Umbilical cord (tissue), 2 donors: ENCODE results near the gene LCN12. TPM values are rescaled to one million over a fixed set of nuclear protein-coding genes. Genes with fewer than 3 reads are reported as not detected.

Source experiments
- DNase-seq: peaks from one replicate; pipeline ENCODE4 v3.0.0-alpha.2; 2015; ENCODE audit warnings: low spot score
- total RNA-seq: library from RNA; depleted of rRNA; stranded (reverse); fragments of >200 nt; gene quantifications from one replicate; pipeline ENCODE4 v1.2.3, GENCODE V29; 2014; ENCODE audit warnings: low replicate concordance; ENCODE audit not compliant: insufficient read depth

LCN12 gene
- total RNA-seq, 1 donor from 2014 or later, result not detected

DNA sequence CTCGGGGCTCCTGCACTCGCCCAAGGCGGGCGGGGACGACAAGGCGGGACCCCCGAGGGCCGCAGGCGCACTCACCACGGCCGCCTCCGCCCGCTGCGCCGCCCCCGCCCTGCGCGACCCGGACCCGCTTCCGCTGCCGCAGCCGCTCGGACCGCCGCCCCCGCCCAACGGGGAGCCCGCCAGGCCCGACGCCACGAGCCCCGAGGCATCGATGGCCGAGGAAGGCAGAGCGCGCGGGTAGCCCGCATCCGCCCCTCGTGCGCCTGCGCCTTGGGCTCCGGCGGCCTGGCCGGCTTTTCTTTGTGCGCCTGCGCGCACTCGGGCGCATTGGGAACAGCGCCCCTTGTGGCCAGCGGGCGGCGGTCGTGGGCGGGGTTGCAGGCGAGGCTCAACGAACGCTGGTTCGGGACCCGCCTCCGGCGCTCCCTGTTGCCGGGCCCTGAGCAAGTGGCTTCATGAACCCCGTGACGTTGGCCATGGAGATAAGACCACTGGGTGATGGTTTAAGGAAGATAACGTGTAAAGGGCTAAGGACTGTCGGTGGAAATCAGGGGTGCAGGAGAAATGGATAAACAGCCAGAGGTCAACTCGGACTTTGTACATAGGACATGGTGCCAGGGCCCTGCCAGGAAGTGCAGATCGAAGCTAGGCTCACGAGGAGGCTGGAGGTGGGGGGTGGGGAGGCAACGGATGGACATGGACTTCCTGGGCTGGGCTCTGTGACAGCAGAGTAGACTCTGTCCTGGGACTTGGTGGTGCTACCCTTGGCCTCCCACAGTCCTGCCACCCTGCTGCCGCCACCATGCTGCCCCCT is 7.3 kb upstream of the LCN12 start, which contains the start of the genes C8G and FBXW5:
TSS of gene C8G (plus strand) at position 725 of the 814 bp plus-strand sequence. CDS start at position 803, 78 bp downstream.
TSS of gene FBXW5 (minus strand) at position 220 of the 814 bp plus-strand sequence. CDS start 655 bp downstream, outside the sequence.
- peak; percentile 97 for DNase-seq

DNA sequence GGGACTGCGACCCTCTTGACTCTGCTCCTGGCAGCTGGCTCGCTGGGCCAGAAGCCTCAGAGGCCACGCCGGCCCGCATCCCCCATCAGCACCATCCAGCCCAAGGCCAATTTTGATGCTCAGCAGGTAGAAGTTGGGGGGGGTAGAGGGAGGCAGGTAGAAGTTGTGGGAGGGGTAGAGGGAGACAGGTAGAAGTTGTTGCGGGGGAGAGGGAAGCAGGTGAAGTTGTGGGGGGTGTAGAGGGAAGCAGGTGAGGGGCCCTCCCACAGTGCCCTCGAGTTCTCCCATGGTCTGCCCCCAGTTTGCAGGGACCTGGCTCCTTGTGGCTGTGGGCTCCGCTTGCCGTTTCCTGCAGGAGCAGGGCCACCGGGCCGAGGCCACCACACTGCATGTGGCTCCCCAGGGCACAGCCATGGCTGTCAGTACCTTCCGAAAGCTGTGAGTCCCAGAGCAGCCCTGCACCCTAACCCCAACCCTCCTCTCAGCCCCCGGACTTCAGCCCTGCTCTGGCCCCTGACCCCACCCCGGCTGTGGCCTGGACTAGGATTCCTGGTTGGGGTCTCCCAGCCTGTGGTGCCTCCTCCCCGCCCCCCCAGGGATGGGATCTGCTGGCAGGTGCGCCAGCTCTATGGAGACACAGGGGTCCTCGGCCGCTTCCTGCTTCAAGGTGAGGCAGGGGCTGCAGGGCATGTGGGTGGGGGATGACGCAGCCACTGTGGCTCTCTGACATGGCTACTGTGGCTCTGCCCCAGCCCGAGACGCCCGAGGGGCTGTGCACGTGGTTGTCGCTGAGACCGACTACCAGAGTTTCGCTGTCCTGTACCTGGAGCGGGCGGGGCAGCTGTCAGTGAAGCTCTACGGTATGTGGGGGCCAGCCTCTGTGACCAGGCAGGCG is 6.5 kb upstream of the LCN12 start:
- no peak for DNase-seq

DNA sequence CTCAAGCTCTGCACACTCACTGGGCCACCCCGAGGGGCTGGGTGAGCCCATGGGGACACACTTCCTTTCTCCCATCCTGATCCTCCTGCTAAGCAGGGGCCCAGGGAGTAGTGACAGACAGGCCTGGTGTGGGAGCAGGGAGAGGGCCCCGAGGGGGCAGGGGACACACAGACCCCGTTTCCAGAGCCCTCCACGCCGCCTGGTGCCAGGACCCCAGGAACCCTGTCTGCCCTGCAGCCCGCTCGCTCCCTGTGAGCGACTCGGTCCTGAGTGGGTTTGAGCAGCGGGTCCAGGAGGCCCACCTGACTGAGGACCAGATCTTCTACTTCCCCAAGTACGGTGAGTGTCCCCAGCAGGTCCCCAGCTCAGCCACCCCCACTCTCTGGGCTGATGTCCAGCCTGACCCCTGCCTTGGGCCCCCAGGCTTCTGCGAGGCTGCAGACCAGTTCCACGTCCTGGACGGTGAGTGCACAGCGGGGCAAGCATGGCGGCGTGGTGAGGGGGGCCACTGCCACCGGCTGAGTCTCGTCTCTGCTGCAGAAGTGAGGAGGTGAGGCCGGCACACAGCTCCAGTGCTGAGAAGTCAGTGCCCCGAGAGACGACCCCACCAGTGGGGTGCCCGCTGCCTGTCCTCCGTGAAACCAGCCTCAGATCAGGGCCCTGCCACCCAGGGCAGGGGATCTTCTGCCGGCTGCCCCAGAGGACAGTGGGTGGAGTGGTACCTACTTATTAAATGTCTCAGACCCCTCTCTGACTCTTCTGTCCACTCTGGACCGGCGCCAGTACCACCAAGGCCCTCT is 5.6 kb upstream of the LCN12 start:
- no peak for DNase-seq

DNA sequence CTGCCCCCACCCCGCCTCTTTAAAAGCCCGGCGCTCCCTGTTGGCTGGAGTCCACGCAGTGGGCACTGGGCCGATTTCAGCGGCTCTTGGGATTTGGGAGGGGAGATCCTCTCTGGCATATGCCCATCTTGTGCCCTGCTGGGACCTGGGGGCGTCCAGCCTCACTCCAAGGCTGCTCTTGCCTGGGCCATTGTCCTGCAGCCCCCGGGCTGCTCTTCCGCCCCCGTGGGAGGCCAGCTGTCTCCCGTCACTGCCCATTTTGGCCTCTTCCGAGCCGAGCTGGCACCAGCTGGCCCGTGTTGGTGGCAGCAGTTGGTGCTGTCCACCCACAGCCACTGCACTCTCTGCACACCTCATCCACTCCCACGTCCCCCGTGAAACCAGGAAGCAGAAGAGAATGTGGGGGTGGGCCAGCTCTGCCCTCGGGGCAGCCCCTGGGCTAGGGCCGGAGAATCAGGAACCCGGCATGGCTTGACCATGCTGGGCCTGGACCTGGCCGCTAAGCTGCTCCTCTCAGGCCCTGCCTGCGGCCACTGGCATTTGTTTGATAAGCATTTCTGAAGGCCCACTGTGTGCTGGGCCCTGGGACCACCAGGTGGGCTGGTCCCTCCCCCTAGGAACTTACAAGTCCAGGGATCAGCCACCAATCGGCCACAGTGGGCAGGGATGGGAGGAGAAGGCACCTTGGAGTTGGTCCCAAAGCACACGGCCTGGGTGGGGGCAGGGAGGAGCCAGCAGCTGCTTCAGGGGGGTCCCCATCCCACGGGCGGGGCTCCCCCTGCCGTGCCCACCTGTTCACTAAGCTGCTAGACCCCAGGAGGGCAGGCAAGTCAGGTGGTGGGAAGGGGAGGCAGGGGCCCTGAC is 4.8 kb upstream of the LCN12 start:
- no peak for DNase-seq

DNA sequence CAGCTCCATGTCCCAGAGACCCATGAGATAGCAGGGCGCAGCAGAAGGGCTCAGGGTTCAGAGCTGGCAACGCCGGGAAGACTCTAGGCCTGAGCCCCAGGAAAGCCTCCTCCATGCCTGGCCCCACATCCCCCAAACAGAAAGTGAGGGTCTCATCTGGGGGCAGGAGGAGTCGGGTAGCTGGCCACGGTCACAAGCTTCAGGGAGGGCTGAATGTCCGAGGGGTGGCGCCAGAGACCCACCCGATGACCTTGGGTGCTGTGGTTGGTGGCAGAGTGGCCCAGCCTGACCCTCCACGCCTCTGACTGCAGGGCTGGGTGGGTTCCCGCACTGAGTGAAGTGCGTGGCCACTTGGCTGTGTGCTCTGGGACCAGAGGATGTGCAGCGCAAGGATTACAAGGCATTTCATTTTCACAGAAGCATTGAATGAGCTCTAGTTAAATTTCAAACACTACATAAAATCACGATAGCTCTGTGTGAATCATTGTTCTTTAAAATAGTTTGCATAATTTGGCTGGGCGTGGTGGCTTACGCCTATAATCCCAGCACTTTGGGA is 4.0 kb upstream of the LCN12 start:
- DNase-seq, result peak; percentile 46

DNA sequence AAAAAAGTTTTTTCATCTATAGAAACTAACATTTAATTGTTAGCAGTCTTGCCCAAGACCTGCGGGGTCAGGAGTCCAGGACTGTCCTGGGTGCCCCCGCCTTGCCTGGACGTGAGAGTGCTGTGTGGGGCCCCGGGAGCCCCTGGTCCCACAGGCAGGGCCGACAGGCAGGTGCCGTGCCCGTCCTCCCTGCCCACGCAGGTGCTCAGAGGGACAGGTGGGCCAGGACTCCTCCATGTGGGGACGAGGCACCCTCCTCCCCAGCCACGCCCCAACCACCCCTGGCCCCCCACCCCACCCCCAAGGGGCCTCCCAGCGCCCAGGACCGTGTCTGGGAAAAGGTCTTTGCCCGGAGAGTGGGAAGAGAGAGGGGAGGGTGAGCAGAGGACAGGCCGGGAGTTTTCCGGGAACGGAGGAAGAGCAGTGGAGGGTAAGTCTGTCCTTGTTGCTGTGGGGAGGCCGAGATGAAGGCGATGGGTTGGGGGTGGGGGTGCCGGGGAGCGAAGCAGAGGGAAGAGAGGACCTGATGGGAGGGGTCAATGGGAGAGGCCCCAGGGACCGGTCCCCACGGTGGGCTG is 2.7 kb upstream of the LCN12 start:
- no peak for DNase-seq

DNA sequence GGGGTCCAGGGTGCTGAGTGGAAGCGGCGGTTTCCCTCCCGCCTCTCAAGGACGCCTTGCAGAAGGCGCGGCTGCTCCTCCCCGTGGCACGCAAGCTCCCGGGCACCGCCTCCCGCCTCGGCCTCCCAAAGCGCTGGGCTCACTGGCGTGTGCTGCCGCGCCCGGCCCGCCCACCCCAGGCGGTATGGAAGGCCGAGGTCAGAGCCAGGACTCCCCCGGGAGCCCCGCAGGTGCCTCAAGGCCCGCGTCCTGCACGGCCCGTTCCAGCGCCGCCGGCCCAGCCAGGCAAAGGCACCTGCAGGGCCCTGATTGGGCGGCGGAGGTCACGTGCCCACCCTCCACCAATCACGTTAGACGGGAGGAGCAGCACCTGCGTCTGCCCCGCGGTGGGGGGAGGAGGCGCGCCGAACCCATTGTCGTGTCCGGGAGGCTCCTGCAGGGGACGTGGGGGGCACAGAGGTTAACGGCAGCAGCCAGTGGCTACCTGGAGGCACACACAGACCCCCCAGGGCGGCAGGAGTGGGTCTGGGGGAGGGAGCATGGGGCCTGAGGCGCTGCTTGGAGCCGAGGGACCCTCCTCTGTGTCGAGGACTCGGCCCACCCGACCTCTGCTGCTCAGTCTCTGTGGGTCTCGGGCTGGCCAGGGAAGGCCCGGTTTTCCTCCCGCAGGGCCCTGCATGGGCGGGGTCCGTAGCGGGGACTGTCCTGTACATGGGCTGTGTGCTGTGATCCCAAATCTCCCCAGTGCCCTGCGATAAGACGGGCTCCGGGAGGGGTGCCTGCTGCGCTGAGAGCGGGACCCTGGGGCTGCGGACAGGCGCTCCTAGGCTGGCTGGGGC is 2.0 kb upstream of the LCN12 start:
- DNase-seq, result peak; percentile 92

DNA sequence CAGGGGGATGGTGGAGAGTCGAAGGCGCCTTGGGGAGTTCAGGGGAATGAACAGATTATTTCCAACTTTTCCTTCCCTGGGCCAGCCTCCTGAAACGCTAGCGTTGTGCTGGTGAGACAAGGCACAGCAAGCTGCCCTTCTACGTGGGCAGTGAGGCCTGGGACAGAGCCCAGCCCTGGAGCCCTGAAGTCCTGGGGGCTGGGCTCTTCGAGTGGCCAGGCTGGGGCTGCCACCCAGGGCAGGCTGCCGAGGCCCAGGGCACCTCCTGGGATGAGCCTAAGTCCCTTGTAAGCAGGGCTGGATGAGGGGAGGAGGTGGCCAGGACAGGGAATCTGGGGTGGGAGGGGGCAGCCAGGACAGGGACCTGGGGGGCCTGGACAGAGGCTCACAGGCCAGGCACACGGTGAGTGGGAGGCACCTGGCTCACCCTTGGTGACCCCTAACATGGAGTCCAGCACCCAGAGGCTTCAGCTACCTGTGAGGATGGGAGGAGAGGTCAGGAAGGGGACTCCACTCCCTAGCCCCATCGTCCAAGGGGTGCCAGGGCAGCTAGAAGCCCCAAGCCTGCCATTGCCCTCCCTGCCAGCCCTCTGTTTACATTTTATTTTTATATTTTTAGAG is 1.3 kb upstream of the LCN12 start:
- no peak for DNase-seq

DNA sequence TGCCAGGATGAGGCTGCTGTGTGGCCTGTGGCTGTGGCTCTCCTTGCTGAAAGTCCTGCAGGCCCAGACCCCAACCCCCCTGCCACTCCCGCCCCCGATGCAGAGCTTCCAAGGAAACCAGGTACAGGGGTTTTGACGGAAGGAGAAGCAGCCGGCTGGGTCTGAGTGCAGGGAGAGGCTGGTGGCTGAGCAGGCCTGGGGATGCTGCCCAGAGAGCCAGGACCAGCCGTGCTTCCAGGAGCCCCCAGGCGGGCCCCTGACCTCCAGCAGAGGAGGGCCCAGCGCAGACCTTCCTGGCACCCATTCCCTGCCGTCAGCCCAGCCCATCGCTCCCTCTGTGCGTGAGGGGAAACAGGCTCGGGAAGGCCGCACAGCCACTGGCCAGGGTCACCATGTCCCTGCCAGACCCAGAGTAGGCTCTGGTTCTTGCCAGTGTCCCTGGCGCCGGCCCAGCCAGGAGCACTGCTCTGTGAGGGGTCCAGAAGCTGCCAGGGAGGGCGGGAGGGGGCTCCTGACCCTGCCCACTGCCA is 313 bp downstream of the LCN12 start:
- DNase-seq, result no peak

DNA sequence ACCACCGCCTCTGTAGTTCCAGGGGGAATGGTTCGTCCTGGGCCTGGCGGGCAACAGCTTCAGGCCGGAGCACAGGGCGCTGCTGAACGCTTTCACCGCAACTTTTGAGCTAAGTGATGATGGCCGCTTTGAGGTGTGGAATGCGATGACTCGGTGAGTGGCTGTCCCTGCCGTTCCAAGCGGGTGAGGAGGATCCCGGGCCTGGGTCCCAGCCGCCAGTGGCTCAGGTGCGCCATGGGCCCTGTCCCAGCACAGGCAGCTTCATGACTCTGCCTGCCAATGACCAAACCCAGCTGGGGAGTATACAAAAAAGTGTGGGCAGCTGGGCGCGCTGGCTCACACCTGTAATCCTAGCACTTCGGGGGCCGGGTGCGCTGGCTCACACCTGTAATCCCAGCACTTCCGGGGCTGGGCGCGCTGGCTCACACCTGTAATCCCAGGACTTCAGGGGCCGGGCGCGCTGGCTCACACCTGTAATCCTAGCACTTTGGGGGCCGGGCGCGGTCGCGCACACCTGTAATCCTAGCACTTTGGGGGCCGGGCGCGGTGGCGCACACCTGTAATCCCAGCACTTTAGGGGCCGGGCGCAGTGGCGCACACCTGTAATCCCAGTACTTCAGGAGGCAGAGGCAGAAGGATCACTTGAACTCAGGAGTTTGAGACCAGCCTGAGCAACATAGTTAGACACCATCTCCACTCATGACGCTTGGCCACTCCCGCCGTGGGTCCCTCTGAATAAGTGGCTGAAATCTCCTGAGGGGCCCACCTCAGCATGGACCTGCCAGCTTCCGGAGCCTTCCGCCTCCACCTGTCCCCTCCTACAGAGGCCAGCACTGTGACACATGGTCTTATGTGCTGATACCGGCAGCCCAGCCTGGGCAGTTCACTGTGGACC is 1.1 kb downstream of the LCN12 start:
- DNase-seq, result no peak

DNA sequence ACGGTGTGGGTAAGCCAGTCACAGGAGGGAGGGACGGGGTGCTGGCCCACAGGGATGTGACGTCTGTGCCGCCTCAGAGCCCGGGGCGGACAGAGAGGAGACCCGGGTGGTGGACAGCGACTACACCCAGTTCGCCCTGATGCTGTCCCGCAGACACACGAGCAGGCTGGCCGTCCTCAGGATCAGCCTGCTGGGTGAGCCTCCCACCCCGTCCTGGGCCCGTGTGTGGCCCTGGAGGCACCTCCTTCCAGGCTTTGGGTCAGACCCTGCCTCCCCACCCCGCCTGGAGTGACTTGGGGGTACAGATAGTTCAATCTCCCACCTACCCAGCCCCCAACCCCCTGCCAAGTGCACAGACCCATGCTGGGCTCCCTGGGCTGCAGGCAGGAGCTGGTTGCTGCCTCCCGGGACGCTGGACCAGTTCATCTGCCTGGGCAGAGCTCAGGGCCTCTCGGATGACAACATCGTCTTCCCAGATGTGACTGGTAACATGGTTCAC is 1.7 kb downstream of the LCN12 start:
- no peak for DNase-seq

DNA sequence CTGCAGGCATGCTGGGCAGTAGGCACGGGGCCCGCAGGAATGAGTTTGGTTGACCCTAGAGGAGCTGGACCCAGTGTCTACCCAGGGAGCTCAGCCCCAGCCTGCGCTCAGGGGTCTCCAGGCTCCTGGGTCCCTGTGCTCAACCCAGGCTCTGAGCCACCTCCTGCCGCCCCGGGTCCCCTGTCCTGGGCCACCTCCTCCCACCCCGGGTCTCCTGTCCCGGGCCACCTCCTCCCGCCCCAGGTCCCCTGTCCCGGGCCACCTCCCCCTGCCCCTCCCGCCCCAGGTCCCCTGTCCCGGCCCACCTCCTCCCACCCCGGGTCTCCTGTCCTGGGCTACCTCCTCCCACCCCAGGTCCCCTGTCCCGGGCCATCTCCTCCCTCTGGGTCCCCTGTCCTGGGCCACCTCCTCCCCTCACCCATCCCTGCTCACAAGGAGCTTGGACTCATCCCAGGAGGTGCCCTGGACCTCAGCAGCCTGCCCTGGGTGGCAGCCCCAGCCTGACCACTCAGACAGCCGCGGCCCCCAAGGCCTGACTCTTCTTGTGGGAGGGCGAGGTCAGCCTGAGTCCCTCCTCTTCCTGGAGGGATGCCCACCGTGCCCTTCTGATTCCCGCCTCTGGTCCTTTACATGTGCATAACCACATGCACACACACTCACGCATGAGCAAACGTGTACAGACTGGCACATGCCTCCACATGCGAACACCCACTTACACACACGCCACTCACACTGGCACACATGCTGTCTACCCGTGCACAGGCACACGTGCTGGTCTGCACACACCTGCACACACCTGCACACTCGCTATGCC is 2.4 kb downstream of the LCN12 start:
- no peak for DNase-seq

DNA sequence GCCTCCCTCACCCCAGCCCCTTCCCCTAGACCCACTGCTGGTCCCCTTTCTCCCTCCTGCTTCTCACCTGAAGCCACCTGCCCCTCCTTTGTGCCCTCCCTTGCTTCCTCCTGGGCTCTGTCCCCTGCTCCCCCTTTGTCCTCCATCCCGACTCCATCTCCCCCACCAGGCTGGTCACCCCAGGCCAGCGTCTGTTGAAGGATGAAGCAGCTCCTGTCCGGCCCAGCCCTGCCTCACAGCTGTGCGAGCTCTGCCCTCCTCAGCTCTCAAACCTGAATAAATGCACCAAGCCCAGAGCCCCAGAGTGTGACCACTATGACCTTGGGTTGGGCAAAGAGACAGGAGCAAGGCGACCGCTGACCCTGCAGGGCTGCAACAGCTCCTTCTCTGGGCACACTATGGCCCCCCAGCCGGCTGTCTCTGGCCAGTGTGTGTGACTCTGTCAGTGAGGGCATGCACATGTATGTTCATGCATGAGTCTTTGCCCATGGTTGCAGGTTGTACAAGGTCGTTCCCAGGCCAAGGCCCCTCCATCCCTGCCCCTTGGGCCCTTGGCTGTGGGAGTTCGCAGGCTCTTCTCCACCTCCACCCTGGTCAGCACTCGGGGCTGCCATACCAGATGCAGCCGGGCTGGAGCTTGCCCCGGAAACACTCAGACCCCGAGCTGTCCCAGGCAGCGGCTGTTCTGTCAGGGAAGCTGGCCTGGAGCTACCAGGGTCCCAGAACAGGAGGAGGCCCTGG is 3.3 kb downstream of the LCN12 start:
- DNase-seq, result no peak

DNA sequence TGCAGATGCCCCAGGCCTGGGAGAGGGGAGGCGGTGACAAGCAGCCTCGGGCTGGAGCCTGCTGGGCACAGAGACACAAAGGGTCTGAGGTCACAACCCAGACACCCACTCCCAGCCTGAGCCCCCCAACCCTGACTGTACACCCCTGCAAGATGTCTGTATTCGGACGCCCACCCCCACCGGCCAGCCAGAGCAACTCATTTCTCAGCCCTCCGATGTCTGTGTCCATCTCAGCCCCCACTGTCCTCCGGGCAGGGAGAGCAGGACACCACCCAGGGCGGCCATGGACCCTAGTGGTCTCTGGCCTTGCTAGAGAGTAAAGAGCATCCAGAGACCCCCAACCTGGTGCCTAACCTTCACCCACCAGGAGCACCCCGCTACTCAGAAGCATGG is 3.9 kb downstream of the LCN12 start:
- DNase-seq, result no peak

DNA sequence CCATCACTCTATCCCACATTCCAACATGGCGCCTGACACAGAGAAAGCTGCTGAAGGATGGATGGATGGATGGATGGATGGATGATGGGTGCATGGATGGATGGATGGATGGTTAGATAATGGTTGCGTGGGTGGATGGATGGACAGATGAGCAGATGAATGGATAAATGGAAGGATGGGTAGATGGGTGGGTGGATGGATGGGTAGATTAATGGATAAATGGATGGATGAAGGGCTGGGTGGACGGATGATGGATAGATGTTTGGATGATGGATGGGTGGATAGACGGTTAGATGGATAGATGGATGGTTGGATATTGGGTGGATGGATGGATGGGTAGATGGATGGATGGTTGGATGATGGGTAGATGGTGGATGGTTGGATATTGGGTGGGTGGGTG is 4.5 kb downstream of the LCN12 start:
- no peak for DNase-seq
